HepG2 (cell line): ENCODE measurements around the gene USP34. TPM values are rescaled to one million over a fixed set of nuclear protein-coding genes. Genes with fewer than 3 reads are reported as not detected.

ENCODE experiments used
- ATAC-seq: fragments of 200-7000 bp; cut with Tn5 transposase; 3 replicates; pipeline ENCODE4 v1.9.1; 2020; ENCODE audit warnings: mild to moderate bottlenecking, moderate library complexity
- BruUV-seq: library from RNA; stranded (reverse); fragments of 400-500 nt; replicated peaks from 2 replicates; lab custom pipeline; 2021; lab: Mats Ljungman, UMichigan
- CTCF ChIA-PET: fragments of 300-600 bp; formaldehyde crosslinking; extraction: SDS; loops from one replicate; lab custom pipeline; 2021; ENCODE audit warnings: low total read pairs, inconsistent platforms, low intra/inter-chr PET ratio; lab: Yijun Ruan, JAX
- POLR2A ChIA-PET: fragments of 350-600 bp; sonication (Branson Sonifier 250); formaldehyde crosslinking; loops from one replicate; lab custom pipeline; 2020; ENCODE audit warnings: antibody characterized with exemption, inconsistent platforms; lab: Yijun Ruan, JAX
- DNase-seq: peaks from one replicate; pipeline ENCODE4 v3.0.0-alpha.2; 2015; ENCODE audit warnings: low spot score
- FAIRE-seq: peaks from 3 replicates; lab custom pipeline; 2011; peaks lifted over from hg19 to GRCh38; lab: Jason Lieb, UNC
- H2AFZ ChIP-seq: one replicate; pipeline ENCODE4 v1.6.1; 2011; ENCODE audit warnings: low read length, inconsistent platforms
- H3K27ac ChIP-seq: fragments of 300-600 bp; 3 replicates; pipeline ENCODE4 v1.8.0; 2011; ENCODE audit warnings: mixed run types, mild to moderate bottlenecking, mixed read lengths, low read length, inconsistent platforms; ENCODE audit not compliant: insufficient read depth; ENCODE audit errors: extremely low read length
- H3K27me3 ChIP-seq, 2 experiments: fragments of 200-600 bp in 1 of 2; 2 replicates in 1 of 2; 3 replicates in 1 of 2; pipeline versions ENCODE4 v1.6.0 to v1.8.0; 2011; ENCODE audit warnings: low read length in 2 of 2, mild to moderate bottlenecking in 2 of 2, moderate library complexity in 2 of 2, inconsistent platforms in 1 of 2; ENCODE audit not compliant: insufficient read depth in 2 of 2, control insufficient read depth in 1 of 2
- H3K36me3 ChIP-seq, 2 experiments: fragments of 200-600 bp in 1 of 2; replicated peaks in 1 of 2; 2 replicates in 1 of 2; 3 replicates in 1 of 2; pipeline versions ENCODE4 v1.5.1 to v1.8.0; 2011; ENCODE audit warnings: low read length in 2 of 2, inconsistent platforms in 1 of 2; ENCODE audit not compliant: insufficient read depth in 2 of 2, control insufficient read depth in 1 of 2
- H3K4me1 ChIP-seq: 2 replicates; pipeline ENCODE4 v1.5.1; 2012; ENCODE audit warnings: low read length, inconsistent platforms; ENCODE audit not compliant: insufficient read depth
- H3K4me2 ChIP-seq: 2 replicates; pipeline ENCODE4 v1.6.0; 2011; ENCODE audit warnings: low read depth, low read length, inconsistent platforms
- H3K4me3 ChIP-seq, 3 experiments: fragments of 200-600 bp in 1 of 3; sonication (generic), shearing (Covaris generic) in 1 of 3; replicated peaks in 1 of 3; 2 replicates each; pipeline ENCODE4 v1.5.1; 2011 to 2016; ENCODE audit warnings: low read length in 3 of 3, inconsistent platforms in 2 of 3, low read depth in 2 of 3, mild to moderate bottlenecking in 2 of 3, control low read depth in 1 of 3, mixed read lengths in 1 of 3; ENCODE audit not compliant: insufficient read depth in 1 of 3
- H3K79me2 ChIP-seq: one replicate; pipeline ENCODE4 v1.6.1; 2011; ENCODE audit warnings: low read length, inconsistent platforms; ENCODE audit not compliant: insufficient read depth
- H3K9ac ChIP-seq: 2 replicates; pipeline ENCODE4 v1.6.0; 2011; ENCODE audit warnings: mild to moderate bottlenecking, low read depth, low read length, inconsistent platforms; ENCODE audit not compliant: insufficient read depth
- H3K9me3 ChIP-seq: 2 replicates; pipeline ENCODE4 v1.5.1; 2012; ENCODE audit warnings: mild to moderate bottlenecking, low read length
- H4K20me1 ChIP-seq: 2 replicates; pipeline ENCODE4 v1.6.0; 2011; ENCODE audit warnings: inconsistent platforms, mild to moderate bottlenecking, low read length, moderate library complexity; ENCODE audit not compliant: insufficient read depth
- CEBPB ChIP-seq: IDR thresholded peaks from 2 replicates; pipeline ENCODE4 v1.6.1; 2011; ENCODE audit warnings: low read depth, low read length, improper control_type of control experiment, borderline replicate concordance
- WIZ ChIP-seq: sonication (generic); formaldehyde crosslinking; IDR thresholded peaks from 2 replicates; pipeline ENCODE4 v1.5.1; 2020; ENCODE audit warnings: mild to moderate bottlenecking, missing genetic modification reagents
- WGBS: methylation state at CpG from one replicate; pipeline ENCODE4 v1.1.6; 2017; ENCODE audit warnings: low lambda C conversion rate; 5-methylcytosine and 5-hydroxymethylcytosine counted together
- in situ Hi-C: cut with HindIII; loops from 2 replicates; pipeline ENCODE4 v1.10.0; 2017; ENCODE audit warnings: low pct_unique_long_range_greater_than_20kb; ENCODE audit not compliant: extremely low pct_ligation_motif_present
- intact Hi-C: fragments of 100-400 bp; cut with micrococcal nuclease; formaldehyde crosslinking; loops from one replicate; pipeline ENCODE4 v1.10.0; 2022; ENCODE audit not compliant: unreplicated experiment
- polyA plus RNA-seq, 8 experiments: library from polyadenylated mRNA; depleted of rRNA in 3 of 8; stranded (reverse) in 7 of 8; unstranded in 1 of 8; fragments of >200 nt; fragmentation: Illumina TruSeq in 4 of 8; extraction: Trizol in 4 of 8; gene quantifications; 2 replicates each; pipeline versions ENCODE4 v1.2.1 to v1.2.3, GENCODE V29; 2011 to 2016; ENCODE audit warnings: low read depth in 4 of 8, missing spikeins in 1 of 8, mixed read lengths in 1 of 8; ENCODE audit not compliant: insufficient read depth in 1 of 8
- total RNA-seq, 5 experiments: library from RNA; depleted of rRNA; stranded (reverse); fragments of >200 nt; fragmentation: Illumina TruSeq; extraction: Trizol; gene quantifications; 2 replicates each; pipeline ENCODE4 v1.2.3, GENCODE V29; 2016; ENCODE audit warnings: low read depth in 1 of 5
- TF ChIP-seq, protein P1 (sequence below): sonication (generic); formaldehyde crosslinking; IDR thresholded peaks from 2 replicates; pipeline ENCODE4 v1.4.0; 2020; ENCODE audit warnings: low read depth, missing genetic modification reagents
- TF ChIP-seq, protein P2 (sequence below): sonication (generic); formaldehyde crosslinking; IDR thresholded peaks from 2 replicates; pipeline ENCODE4 v1.5.0; 2020; ENCODE audit warnings: mild to moderate bottlenecking, missing genetic modification reagents
- TF ChIP-seq, protein P3 (sequence below), 2 experiments: fragments of 450-650 bp in 1 of 2; sonication (generic) in 1 of 2; formaldehyde crosslinking; IDR thresholded peaks; 2 replicates each; pipeline versions ENCODE4 v1.5.0 to v1.8.0; 2020 to 2022; ENCODE audit warnings: mild to moderate bottlenecking in 1 of 2, missing genetic modification reagents in 1 of 2

USP34 gene
- total and polyA plus RNA-seq, 2 of the 13 experiments (the other 11 are each of a cell fraction or from before 2014, with no cell fraction given): 99.2 to 100 TPM

DNA sequence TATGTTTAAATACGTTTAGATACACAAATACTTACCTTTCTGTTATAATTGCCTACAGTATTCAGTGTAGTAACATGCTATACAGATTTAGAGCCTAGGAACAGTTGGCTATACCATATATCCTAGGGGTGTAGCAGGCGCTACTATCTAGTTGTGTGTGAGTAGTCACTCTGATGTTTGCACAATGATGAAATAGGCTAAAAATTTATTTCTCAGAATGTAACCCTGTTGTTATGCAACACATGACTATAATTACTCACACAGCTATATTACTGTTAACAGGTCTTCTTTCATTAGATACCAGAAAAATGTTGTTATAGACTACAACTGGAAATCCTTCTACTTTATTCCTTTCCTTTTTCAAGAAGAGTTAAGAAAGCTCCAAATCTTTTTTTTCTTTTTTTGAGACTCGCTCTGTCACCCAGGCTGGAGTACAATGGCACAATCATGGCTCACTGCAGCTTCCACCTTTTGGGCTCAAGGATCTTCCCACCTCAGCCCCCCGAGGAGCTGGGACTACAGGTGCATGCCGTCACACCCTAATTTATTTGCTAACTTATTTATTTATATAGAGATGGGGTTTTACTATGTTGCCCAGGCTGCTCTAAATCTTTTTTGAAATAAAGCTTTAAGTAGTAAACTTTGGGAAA lies 260.4 kb downstream of the USP34 start:
- DNase-seq: peak; percentile 34
- no peaks in the 10 kb centered on the region for H3K27me3 ChIP-seq
- intact Hi-C loops (no loop called here), in situ Hi-C loops (no loop called here)
- peak; percentile 54; the same call in 2 of the 3 replicates for ATAC-seq
- no peak overlapping the region for H3K27ac ChIP-seq
- no peaks in the 10 kb centered on the region for H3K79me2 ChIP-seq
- no TSS peak for BruUV-seq
- ChIA-PET CTCF (no interaction called here), POLR2A (interaction anchor here (1.5 kb wide), 1 partner anchor 33 kb away, joined by 7 read pairs; no protein-coding TSS in a partner anchor)
- no peaks in the 10 kb centered on the region for H3K4me1 ChIP-seq
- no peak overlapping the region for H3K4me3 ChIP-seq
- no peak overlapping the region for H2AFZ ChIP-seq
- 95% methylated on average over 5 of the region's 5 CpGs for WGBS
- TF ChIP-seq, protein P1, sequence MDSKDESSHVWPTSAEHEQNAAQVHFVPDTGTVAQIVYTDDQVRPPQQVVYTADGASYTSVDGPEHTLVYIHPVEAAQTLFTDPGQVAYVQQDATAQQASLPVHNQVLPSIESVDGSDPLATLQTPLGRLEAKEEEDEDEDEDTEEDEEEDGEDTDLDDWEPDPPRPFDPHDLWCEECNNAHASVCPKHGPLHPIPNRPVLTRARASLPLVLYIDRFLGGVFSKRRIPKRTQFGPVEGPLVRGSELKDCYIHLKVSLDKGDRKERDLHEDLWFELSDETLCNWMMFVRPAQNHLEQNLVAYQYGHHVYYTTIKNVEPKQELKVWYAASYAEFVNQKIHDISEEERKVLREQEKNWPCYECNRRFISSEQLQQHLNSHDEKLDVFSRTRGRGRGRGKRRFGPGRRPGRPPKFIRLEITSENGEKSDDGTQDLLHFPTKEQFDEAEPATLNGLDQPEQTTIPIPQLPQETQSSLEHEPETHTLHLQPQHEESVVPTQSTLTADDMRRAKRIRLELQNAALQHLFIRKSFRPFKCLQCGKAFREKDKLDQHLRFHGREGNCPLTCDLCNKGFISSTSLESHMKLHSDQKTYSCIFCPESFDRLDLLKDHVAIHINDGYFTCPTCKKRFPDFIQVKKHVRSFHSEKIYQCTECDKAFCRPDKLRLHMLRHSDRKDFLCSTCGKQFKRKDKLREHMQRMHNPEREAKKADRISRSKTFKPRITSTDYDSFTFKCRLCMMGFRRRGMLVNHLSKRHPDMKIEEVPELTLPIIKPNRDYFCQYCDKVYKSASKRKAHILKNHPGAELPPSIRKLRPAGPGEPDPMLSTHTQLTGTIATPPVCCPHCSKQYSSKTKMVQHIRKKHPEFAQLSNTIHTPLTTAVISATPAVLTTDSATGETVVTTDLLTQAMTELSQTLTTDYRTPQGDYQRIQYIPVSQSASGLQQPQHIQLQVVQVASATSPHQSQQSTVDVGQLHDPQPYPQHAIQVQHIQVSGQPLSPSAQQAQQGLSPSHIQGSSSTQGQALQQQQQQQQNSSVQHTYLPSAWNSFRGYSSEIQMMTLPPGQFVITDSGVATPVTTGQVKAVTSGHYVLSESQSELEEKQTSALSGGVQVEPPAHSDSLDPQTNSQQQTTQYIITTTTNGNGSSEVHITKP (CRISPR knock-in tag): peak; percentile 64; the same call in 1 of the 2 replicates
- TF ChIP-seq, protein P2, sequence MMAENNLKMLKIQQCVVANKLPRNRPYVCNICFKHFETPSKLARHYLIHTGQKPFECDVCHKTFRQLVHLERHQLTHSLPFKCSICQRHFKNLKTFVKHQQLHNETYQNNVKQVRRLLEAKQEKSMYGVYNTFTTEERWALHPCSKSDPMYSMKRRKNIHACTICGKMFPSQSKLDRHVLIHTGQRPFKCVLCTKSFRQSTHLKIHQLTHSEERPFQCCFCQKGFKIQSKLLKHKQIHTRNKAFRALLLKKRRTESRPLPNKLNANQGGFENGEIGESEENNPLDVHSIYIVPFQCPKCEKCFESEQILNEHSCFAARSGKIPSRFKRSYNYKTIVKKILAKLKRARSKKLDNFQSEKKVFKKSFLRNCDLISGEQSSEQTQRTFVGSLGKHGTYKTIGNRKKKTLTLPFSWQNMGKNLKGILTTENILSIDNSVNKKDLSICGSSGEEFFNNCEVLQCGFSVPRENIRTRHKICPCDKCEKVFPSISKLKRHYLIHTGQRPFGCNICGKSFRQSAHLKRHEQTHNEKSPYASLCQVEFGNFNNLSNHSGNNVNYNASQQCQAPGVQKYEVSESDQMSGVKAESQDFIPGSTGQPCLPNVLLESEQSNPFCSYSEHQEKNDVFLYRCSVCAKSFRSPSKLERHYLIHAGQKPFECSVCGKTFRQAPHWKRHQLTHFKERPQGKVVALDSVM (CRISPR knock-in tag): no peak
- TF ChIP-seq, protein P3, sequence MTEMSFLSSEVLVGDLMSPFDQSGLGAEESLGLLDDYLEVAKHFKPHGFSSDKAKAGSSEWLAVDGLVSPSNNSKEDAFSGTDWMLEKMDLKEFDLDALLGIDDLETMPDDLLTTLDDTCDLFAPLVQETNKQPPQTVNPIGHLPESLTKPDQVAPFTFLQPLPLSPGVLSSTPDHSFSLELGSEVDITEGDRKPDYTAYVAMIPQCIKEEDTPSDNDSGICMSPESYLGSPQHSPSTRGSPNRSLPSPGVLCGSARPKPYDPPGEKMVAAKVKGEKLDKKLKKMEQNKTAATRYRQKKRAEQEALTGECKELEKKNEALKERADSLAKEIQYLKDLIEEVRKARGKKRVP (CRISPR knock-in tag; IDR thresholded peaks at IDR 0.05): peak in 1 of 2 experiments; percentile 45; a peak in 1 of 4 replicates
- peak; percentile 77; the same call in 1 of the 2 replicates for TF ChIP-seq CEBPB
- TF ChIP-seq WIZ (CRISPR knock-in tag): no peak
- no peak for FAIRE-seq
- H3K4me2 ChIP-seq: no peak overlapping the region
- H4K20me1 ChIP-seq: no peaks in the 10 kb centered on the region
- no peaks in the 10 kb centered on the region for H3K9me3 ChIP-seq
- peaks cover 31 to 76% of the 10 kb centered on the region in 2 experiments for H3K36me3 ChIP-seq
- no peak overlapping the region for H3K9ac ChIP-seq
